H1 (cell line): ENCODE measurements around the gene CASP5. TPM values are rescaled to one million over a fixed set of nuclear protein-coding genes. Genes with fewer than 3 reads are reported as not detected.

Experiments used
- CHD7 ChIP-seq: fragments of 300-600 bp; sonication (generic); IDR thresholded peaks from 2 replicates; pipeline ENCODE4 v1.7.1; 2012; ENCODE audit warnings: low read length, moderate library complexity, mild to moderate bottlenecking, inconsistent platforms; ENCODE audit not compliant: insufficient replicate concordance
- EP300 ChIP-seq, 2 experiments: IDR thresholded peaks; 1 replicate in 1 of 2; 2 replicates in 1 of 2; pipeline ENCODE4 v1.6.1; 2011 to 2012; ENCODE audit warnings: low read depth in 2 of 2, low read length in 2 of 2, mild to moderate bottlenecking in 2 of 2, borderline replicate concordance in 1 of 2, inconsistent platforms in 1 of 2, moderate library complexity in 1 of 2
- NANOG ChIP-seq: IDR thresholded peaks from 2 replicates; pipeline ENCODE4 v1.6.1; 2011; ENCODE audit warnings: low read length, low read depth, mild to moderate bottlenecking, inconsistent platforms; ENCODE audit not compliant: insufficient read depth, poor library complexity, severe bottlenecking
- PHF8 ChIP-seq: fragments of 200-600 bp; sonication (generic); conservative IDR thresholded peaks from 2 replicates; pipeline ENCODE4 v1.7.1; 2012; ENCODE audit warnings: low read depth, mild to moderate bottlenecking, inconsistent platforms, low read length, moderate library complexity
- RXRA ChIP-seq: IDR thresholded peaks from 2 replicates; pipeline ENCODE4 v1.6.1; 2011; ENCODE audit warnings: low read depth, mild to moderate bottlenecking, low read length, moderate library complexity; ENCODE audit not compliant: insufficient read depth
- SAP30 ChIP-seq: fragments of 300-600 bp; sonication (generic); IDR thresholded peaks from 2 replicates; pipeline ENCODE4 v1.7.1; 2012; ENCODE audit warnings: low read length, moderate library complexity, mild to moderate bottlenecking, inconsistent platforms; ENCODE audit not compliant: insufficient read depth, insufficient replicate concordance
- SP2 ChIP-seq: IDR thresholded peaks from 2 replicates; pipeline ENCODE4 v1.6.1; 2012; ENCODE audit warnings: mild to moderate bottlenecking, low read length, inconsistent platforms
- polyA plus RNA-seq, 7 experiments: library from polyadenylated mRNA; depleted of rRNA in 3 of 7; stranded (reverse) in 5 of 7; unstranded in 2 of 7; fragments of >200 nt in 5 of 7; fragments of 200-250 nt in 2 of 7; gene quantifications; 1 replicate in 5 of 7; 2 replicates in 1 of 7; 4 replicates in 1 of 7; pipeline versions ENCODE4 v1.2.1 to v1.2.3, GENCODE V29; 2011 to 2013; ENCODE audit warnings: missing spikeins in 2 of 7, mixed read lengths in 2 of 7
- total RNA-seq: library from RNA; stranded (reverse); fragmentation: NEBNext Ultra II Directional; extraction: Animal tissue kit (Norgen Biotek cat#: 25700); gene quantifications from 2 replicates; pipeline ENCODE4 v1.2.1, GENCODE V29; 2021

Gene CASP5
- total and polyA plus RNA-seq, 2 of the 8 experiments (the other 6 are each of a cell fraction or from before 2014, with no cell fraction given): not detected

- no peak for TF ChIP-seq CHD7
- TF ChIP-seq EP300 (IDR thresholded peaks at IDR 0.05; ENCODE audit: borderline replicate concordance in 1 of 2, low read depth in 2 of 2, low read length in 2 of 2): no peak
- no peak for TF ChIP-seq PHF8
- TF ChIP-seq NANOG: no peak
- no peak for TF ChIP-seq SP2
- no peak for TF ChIP-seq SAP30
- TF ChIP-seq RXRA: no peak
- TF ChIP-seq, all 59 proteins: peak for 0
Observed at GRCh38 chr11:104968355-104968855, 54.6 kb downstream of the CASP5 start, which contains the start of gene CASP4 (continued).
